IMR-90 (cell line): ENCODE data around the gene MACROD1. TPM values are rescaled to one million over a fixed set of nuclear protein-coding genes. Genes with fewer than 3 reads are reported as not detected.

Experiments
- ATAC-seq: fragments of 200-7000 bp; cut with Tn5 transposase; 2 replicates; pipeline ENCODE4 v1.9.1; 2020; ENCODE audit warnings: low read depth, mild to moderate bottlenecking, moderate library complexity
- BruUV-seq: library from RNA; stranded (reverse); fragments of 400-500 nt; replicated peaks from 2 replicates; lab custom pipeline; 2021; lab: Mats Ljungman, UMichigan
- CTCF ChIA-PET: fragments of 300-600 bp; formaldehyde crosslinking; extraction: SDS; loops from one replicate; lab custom pipeline; 2021; ENCODE audit warnings: antibody characterized with exemption; lab: Yijun Ruan, JAX
- POLR2A ChIA-PET: fragments of 300-600 bp; sonication (Branson Sonifier 250); formaldehyde crosslinking; loops from one replicate; lab custom pipeline; 2022; ENCODE audit warnings: antibody characterized with exemption; ENCODE audit not compliant: unreplicated experiment; lab: Charles Lee
- DNase-seq: peaks from one replicate; pipeline ENCODE4 v3.0.0; 2013
- H2AFZ ChIP-seq: replicated peaks from 2 replicates; pipeline ENCODE3; 2013; ENCODE audit warnings: low read length, mild to moderate bottlenecking; ENCODE audit not compliant: poor library complexity
- H2AK5ac ChIP-seq: 2 replicates; pipeline ENCODE4 v1.6.1; 2013; ENCODE audit warnings: low read depth, low read length, inconsistent platforms
- H2AK9ac ChIP-seq: replicated peaks from 2 replicates; pipeline ENCODE3; 2013; ENCODE audit warnings: mild to moderate bottlenecking, low read depth, low read length, moderate library complexity; ENCODE audit not compliant: poor library complexity
- H2BK120ac ChIP-seq: 2 replicates; pipeline ENCODE4 v1.6.1; 2013; ENCODE audit warnings: low read depth, low read length, inconsistent platforms
- H2BK15ac ChIP-seq: 3 replicates; pipeline ENCODE4 v1.6.1; 2013; ENCODE audit warnings: low read depth, low read length, inconsistent platforms
- H2BK20ac ChIP-seq: 2 replicates; pipeline ENCODE4 v1.6.1; 2013; ENCODE audit warnings: low read depth, mild to moderate bottlenecking, inconsistent platforms, low read length, moderate library complexity
- H2BK5ac ChIP-seq: 2 replicates; pipeline ENCODE4 v1.6.1; 2013; ENCODE audit warnings: mild to moderate bottlenecking, low read depth, low read length, inconsistent platforms; ENCODE audit not compliant: poor library complexity, severe bottlenecking
- H3K14ac ChIP-seq: replicated peaks from 2 replicates; pipeline ENCODE4 v1.6.1; 2013; ENCODE audit warnings: low read depth, low read length, inconsistent platforms
- H3K18ac ChIP-seq: 2 replicates; pipeline ENCODE4 v1.6.1; 2013; ENCODE audit warnings: low read depth, low read length, control low read depth
- H3K23ac ChIP-seq: 2 replicates; pipeline ENCODE4 v1.6.1; 2013; ENCODE audit warnings: low read depth, low read length, inconsistent platforms
- H3K27ac ChIP-seq: 2 replicates; pipeline ENCODE4 v1.5.1; 2013; ENCODE audit warnings: mild to moderate bottlenecking, control low read depth, low read length; ENCODE audit not compliant: insufficient read depth
- H3K27me3 ChIP-seq: 2 replicates; pipeline ENCODE4 v1.6.1; 2013; ENCODE audit warnings: low read length; ENCODE audit not compliant: control insufficient read depth, insufficient read depth
- H3K36me3 ChIP-seq: 2 replicates; pipeline ENCODE4 v1.6.1; 2013; ENCODE audit warnings: low read length, mixed read lengths; ENCODE audit not compliant: control insufficient read depth, insufficient read depth
- H3K4ac ChIP-seq: 2 replicates; pipeline ENCODE4 v1.6.1; 2013; ENCODE audit warnings: low read depth, low read length, inconsistent platforms
- H3K4me1 ChIP-seq: 2 replicates; pipeline ENCODE4 v1.6.1; 2013; ENCODE audit warnings: low read length, mixed read lengths; ENCODE audit not compliant: control insufficient read depth, insufficient read depth
- H3K4me2 ChIP-seq: 2 replicates; pipeline ENCODE4 v1.6.1; 2013; ENCODE audit warnings: low read depth, mild to moderate bottlenecking, control low read depth, low read length, moderate library complexity
- H3K4me3 ChIP-seq: 2 replicates; pipeline ENCODE4 v1.5.1; 2013; ENCODE audit warnings: low read depth, mild to moderate bottlenecking, control low read depth, low read length, moderate library complexity; ENCODE audit not compliant: insufficient read depth
- H3K56ac ChIP-seq: 2 replicates; pipeline ENCODE4 v1.6.1; 2013; ENCODE audit warnings: low read length, inconsistent platforms; ENCODE audit not compliant: insufficient read depth; ENCODE audit errors: extremely low read depth
- H3K79me1 ChIP-seq, 2 experiments: 2 replicates each; pipeline ENCODE4 v1.6.1; 2013; ENCODE audit warnings: low read length in 2 of 2, inconsistent platforms in 1 of 2, low read depth in 1 of 2
- H3K9ac ChIP-seq: 2 replicates; pipeline ENCODE4 v1.6.1; 2013; ENCODE audit warnings: low read depth, low read length, control low read depth
- H3K9me1 ChIP-seq: 2 replicates; pipeline ENCODE4 v1.6.1; 2013; ENCODE audit warnings: low read length, inconsistent platforms; ENCODE audit not compliant: insufficient read depth
- H3K9me3 ChIP-seq: 2 replicates; pipeline ENCODE4 v1.6.1; 2013; ENCODE audit warnings: low read length; ENCODE audit not compliant: control insufficient read depth, insufficient read depth
- H4K20me1 ChIP-seq: 2 replicates; pipeline ENCODE4 v1.6.1; 2013; ENCODE audit warnings: low read length, inconsistent platforms; ENCODE audit not compliant: insufficient read depth
- H4K5ac ChIP-seq: 2 replicates; pipeline ENCODE4 v1.6.1; 2013; ENCODE audit warnings: mild to moderate bottlenecking, low read depth, low read length, control low read depth
- H4K8ac ChIP-seq, 2 experiments: 2 replicates each; pipeline ENCODE4 v1.6.1; 2013; ENCODE audit warnings: low read depth in 2 of 2, low read length in 2 of 2, control low read depth in 1 of 2, inconsistent platforms in 1 of 2
- H4K91ac ChIP-seq: 2 replicates; pipeline ENCODE4 v1.6.1; 2013; ENCODE audit warnings: low read depth, low read length, inconsistent platforms; ENCODE audit not compliant: insufficient read depth
- RAD21 ChIP-seq: IDR thresholded peaks from 2 replicates; pipeline ENCODE4 v1.6.1; 2012; ENCODE audit warnings: low read length, improper control_type of control experiment
- WGBS, 2 experiments: methylation state at CpG; one replicate each; pipeline versions ENCODE4 v1.1.5 to v1.1.7; 2013; ENCODE audit warnings: missing lambda C conversion rate in 2 of 2; ENCODE audit not compliant: insufficient read length in 1 of 2; ENCODE audit errors: extremely low coverage in 2 of 2; 5-methylcytosine and 5-hydroxymethylcytosine counted together
- dilution Hi-C: fragments of 300-500 bp; cut with HindIII; formaldehyde crosslinking; loops from one replicate; pipeline ENCODE4 v1.14.3; 2018; ENCODE audit warnings: low sequenced_read_pairs; ENCODE audit not compliant: unreplicated experiment
- in situ Hi-C: fragments of 300-500 bp; cut with MboI; formaldehyde crosslinking; loops from 3 replicates; pipeline ENCODE4 v1.14.3; 2019; ENCODE audit warnings: low sequenced_read_pairs, inconsistent platforms, mixed read lengths
- intact Hi-C: fragments of 100-400 bp; cut with micrococcal nuclease; formaldehyde crosslinking; loops from 2 replicates; pipeline ENCODE4 v1.10.0; 2022
- polyA plus RNA-seq, 3 experiments: library from polyadenylated mRNA; depleted of rRNA; stranded (reverse); fragments of >200 nt; gene quantifications; 2 replicates each; pipeline ENCODE4 v1.2.3, GENCODE V29; 2012; ENCODE audit warnings: low replicate concordance in 1 of 3
- total RNA-seq: library from RNA; depleted of rRNA; stranded (reverse); fragments of >200 nt; gene quantifications from 2 replicates; pipeline ENCODE4 v1.2.3, GENCODE V29; 2012
- TF ChIP-seq, protein P1 (sequence below): fragments of 150-350 bp; IDR thresholded peaks from 2 replicates; pipeline ENCODE4 v1.6.1; 2016; ENCODE audit warnings: low read depth, mild to moderate bottlenecking, low read length, moderate library complexity, borderline replicate concordance
- TF ChIP-seq, protein P2 (sequence below): conservative IDR thresholded peaks from 2 replicates; pipeline ENCODE4 v1.5.1; 2012; ENCODE audit warnings: mild to moderate bottlenecking, low read depth, low read length, improper control_type of control experiment
- TF ChIP-seq, protein P3 (sequence below): fragments of 150-350 bp; IDR thresholded peaks from 2 replicates; pipeline ENCODE4 v1.6.1; 2017; ENCODE audit warnings: mild to moderate bottlenecking, antibody characterized with exemption, low read length, low read depth

Gene MACROD1
- total and polyA plus RNA-seq, 2 of the 4 experiments (the other 2 are of a cell fraction) = 2.5 to 9.3 TPM

DNA sequence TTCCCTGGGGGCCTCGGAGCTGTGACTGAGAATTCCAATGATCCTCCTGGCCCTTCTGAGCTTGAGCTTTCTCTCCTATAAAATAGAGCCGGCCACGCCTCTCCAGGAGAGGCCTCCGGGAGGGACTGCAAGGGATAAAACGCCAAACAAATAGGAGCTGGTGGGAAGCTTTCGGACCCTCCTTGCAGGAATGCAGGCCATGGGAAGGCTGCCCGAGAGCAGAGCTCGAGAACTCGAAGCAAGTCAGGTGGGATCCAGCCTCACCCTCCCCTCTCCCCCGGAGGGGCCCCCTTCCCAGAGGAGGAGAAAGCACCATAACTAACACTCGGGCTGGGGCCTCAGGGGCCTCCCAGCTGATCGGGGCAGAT lies 95.6 kb downstream of the MACROD1 start:
- Histone ChIP-seq H3K9me1 (no peaks in the 10 kb centered on the region), H3K27ac (no peak overlapping the region), H3K79me1 (no peaks in the 10 kb centered on the region), H3K9ac (no peak overlapping the region), H3K18ac (no peak overlapping the region), H3K9me3 (no peaks in the 10 kb centered on the region), H2AK9ac (no peak overlapping the region), H2AFZ (no peak overlapping the region), H4K5ac (no peak overlapping the region), H3K4me1 (no peaks in the 10 kb centered on the region), H3K4ac (no peak overlapping the region), H4K91ac (no peak overlapping the region), H3K27me3 (peaks cover 5% of the 10 kb centered on the region; the same call in 1 of the 2 replicates), H3K56ac (no peak overlapping the region), H2BK20ac (no peak overlapping the region), H3K23ac (no peak overlapping the region), H2BK5ac (no peak overlapping the region), H3K36me3 (no peaks in the 10 kb centered on the region), H4K8ac (no peak overlapping the region), H2BK15ac (no peak overlapping the region), H3K14ac (no peak overlapping the region), H2AK5ac (no peak overlapping the region), H4K20me1 (peaks cover 9% of the 10 kb centered on the region), H3K4me3 (no peak overlapping the region), H2BK120ac (no peak overlapping the region), H3K4me2 (no peak overlapping the region)
- POLR2A ChIA-PET = no interaction called here
- intact Hi-C loops = no loop called here
- WGBS, 2 experiments = no CpG with 5 or more reads among the region's 12 CpGs
- CTCF ChIA-PET = no interaction called here
- dilution Hi-C loops = no loop called here
- BruUV-seq = no TSS peak
- in situ Hi-C loops = no loop called here
- ATAC-seq (no peak), DNase-seq (no peak)
- TF ChIP-seq, protein P1, sequence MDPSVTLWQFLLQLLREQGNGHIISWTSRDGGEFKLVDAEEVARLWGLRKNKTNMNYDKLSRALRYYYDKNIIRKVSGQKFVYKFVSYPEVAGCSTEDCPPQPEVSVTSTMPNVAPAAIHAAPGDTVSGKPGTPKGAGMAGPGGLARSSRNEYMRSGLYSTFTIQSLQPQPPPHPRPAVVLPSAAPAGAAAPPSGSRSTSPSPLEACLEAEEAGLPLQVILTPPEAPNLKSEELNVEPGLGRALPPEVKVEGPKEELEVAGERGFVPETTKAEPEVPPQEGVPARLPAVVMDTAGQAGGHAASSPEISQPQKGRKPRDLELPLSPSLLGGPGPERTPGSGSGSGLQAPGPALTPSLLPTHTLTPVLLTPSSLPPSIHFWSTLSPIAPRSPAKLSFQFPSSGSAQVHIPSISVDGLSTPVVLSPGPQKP = no peak
- TF ChIP-seq, protein P2, sequence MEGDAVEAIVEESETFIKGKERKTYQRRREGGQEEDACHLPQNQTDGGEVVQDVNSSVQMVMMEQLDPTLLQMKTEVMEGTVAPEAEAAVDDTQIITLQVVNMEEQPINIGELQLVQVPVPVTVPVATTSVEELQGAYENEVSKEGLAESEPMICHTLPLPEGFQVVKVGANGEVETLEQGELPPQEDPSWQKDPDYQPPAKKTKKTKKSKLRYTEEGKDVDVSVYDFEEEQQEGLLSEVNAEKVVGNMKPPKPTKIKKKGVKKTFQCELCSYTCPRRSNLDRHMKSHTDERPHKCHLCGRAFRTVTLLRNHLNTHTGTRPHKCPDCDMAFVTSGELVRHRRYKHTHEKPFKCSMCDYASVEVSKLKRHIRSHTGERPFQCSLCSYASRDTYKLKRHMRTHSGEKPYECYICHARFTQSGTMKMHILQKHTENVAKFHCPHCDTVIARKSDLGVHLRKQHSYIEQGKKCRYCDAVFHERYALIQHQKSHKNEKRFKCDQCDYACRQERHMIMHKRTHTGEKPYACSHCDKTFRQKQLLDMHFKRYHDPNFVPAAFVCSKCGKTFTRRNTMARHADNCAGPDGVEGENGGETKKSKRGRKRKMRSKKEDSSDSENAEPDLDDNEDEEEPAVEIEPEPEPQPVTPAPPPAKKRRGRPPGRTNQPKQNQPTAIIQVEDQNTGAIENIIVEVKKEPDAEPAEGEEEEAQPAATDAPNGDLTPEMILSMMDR = no peak
- TF ChIP-seq, protein P3, sequence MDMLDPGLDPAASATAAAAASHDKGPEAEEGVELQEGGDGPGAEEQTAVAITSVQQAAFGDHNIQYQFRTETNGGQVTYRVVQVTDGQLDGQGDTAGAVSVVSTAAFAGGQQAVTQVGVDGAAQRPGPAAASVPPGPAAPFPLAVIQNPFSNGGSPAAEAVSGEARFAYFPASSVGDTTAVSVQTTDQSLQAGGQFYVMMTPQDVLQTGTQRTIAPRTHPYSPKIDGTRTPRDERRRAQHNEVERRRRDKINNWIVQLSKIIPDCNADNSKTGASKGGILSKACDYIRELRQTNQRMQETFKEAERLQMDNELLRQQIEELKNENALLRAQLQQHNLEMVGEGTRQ = no peak
- TF ChIP-seq RAD21 = no peak
